Stimulated activated CD4-positive, alpha-beta T cell treated with anti-CD3 and anti-CD28 coated beads, Interleukin-4, amount 100 ng/mL, for 1 hour (primary cell): ENCODE results near the gene APBB2.

ENCODE experiments used
- DNase-seq: peaks from one replicate; pipeline ENCODE4 v3.0.0-alpha.2; 2020

Gene APBB2

DNA sequence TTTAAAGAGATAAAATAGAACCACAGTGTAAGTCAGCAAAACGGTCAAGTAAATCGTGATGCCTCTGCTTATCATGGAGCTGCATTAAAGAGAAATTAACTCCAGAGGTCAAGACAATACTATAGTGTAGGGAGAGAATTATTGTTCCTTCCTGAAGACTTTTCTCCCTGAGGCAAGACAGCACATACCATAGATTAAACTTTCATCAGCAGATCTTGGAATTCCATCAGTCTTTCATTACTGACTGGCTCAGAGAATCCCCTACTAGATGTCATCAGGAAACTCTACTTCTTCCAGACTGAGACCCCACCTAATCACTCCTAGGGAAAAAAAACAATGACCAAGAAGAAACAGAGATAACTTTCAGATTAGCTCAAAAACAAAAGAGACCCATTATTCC is 333.2 kb downstream of the APBB2 start:
- no peak for DNase-seq

DNA sequence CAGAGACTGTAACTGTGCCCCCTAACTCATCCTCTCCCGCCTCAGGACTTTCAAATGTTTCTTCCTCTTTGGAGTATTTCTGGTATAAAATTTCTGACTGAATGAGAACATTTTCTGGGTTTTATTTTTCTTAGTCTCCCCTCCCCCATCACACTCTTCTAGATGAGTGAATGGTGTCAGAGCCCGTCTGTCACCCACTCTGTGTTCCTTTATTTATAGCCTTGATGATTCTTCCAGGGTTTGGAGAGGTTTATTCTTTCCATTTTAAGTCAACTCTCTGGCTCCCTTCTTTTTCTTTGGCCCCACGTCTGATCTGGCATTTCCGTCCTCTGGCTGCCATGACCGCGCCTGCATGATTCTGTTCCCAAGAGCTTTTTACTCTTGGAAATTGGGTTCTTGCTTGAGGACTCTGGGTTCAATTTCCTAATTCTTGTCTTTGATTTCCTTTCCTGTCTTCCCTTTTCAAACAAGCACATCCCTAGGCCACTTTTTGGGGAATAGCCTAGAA is 335.7 kb downstream of the APBB2 start:
- DNase-seq = no peak

DNA sequence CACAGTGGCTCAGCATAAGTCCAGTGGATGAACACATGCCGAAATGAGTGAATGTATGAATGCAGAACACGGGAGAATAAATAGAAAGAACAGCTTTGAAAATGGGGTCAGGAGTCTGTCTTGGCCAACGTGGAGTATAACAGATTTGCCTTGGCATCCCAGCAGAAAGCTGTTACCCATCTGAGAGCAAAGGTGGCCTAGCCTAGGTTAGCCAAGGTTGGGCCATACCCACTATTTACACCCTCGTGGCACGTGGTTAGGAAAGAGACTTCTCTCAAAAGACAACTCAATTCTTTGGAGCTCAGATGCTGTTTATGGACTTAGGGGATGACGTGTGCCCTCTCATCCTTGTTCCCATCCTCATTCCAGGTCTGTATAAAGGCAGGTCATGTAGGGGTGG is 337.3 kb downstream of the APBB2 start:
- no peak for DNase-seq

DNA sequence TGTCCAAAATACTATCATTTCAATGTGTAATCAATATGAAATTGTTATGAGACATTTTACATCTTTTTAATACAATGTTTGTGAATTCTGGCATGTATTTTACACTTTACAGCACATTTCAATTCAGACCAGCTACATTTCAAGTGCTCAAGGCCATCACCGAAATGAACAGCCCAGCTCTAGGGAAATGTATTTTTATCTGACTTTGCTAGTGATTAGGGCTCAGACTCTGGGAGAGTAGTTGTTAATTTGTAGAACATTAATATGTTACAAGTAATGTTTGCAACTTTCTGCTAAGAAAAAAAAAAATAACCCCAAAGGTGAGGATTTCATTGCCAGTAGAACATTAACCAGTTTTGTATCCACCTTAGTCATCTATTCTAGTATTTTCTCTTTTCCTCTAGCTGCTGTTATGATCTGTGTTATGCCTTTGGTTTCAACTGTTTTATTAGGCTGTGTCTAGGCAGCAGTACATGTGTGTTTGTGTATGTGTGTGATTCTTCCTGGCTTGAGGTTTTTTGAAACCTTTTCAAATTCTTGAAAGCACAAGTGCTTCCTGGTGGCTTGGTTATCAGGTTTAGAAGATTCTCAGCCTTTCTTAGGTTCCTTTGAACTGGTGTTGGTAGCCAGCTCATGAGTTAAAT is 338.7 kb downstream of the APBB2 start:
- DNase-seq = no peak

DNA sequence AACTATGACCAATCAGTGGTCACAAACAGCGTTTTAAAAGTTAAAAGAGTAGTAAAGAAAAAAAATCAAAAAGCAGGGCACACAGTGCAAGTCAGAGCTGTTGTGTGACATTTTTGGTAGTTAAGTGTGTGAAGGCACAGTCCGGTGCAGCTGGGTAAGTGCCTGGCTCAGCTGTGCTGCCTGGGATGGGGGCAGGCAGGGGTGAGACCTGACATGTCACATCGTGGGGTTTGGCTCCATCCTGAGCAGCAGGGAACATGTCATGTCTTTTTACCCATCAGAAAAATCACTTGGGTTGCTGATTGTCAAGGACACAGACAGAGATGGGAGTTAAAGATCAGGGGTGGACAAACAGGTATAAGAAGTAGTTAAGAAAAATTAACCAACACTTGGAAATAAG is 339.4 kb downstream of the APBB2 start:
- no peak for DNase-seq

DNA sequence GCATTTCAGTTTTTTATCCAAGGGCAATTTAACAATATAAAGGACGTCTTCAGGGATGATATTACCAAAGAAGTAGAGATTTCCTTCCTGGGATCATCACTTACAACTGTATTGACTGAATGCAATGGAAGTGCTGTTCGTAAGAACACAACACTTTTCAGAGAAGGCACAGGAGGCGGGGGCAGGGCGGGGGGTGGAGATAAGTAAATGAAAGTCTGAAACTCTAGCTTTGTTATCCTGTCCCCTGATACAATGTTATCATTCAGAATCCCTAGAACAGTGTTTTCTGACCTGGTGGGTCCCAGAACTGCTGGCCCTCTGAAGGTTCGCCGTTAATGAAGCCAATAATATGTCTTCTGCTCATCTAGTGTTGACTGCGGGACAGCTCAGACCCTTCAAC is 340.0 kb downstream of the APBB2 start:
- no peak for DNase-seq

DNA sequence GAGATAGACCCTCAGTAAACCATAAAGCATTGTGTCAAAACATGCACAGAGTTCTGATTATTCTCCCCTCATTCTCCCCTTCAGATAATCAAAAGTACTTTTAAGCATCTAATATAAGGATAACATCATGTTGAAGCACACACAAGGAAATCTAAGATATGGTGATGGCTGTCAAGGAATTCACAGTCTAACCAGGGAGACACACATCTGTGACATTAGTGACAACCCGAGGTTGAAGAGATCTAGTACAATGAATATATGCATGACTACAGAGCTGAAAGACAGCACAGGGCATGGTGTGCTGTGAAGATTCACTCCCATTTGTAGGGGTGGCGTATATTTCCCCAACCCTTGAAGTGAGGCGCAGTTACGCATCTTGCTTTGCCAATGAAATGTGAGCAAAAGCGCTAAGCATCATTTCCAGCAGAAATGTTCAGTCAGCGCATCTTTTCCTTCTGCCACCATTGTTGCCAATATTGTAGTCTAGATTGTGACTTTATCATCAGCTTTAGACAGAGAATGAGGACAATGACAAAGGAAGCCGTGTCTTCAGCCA is 342.6 kb downstream of the APBB2 start:
- DNase-seq = no peak

DNA sequence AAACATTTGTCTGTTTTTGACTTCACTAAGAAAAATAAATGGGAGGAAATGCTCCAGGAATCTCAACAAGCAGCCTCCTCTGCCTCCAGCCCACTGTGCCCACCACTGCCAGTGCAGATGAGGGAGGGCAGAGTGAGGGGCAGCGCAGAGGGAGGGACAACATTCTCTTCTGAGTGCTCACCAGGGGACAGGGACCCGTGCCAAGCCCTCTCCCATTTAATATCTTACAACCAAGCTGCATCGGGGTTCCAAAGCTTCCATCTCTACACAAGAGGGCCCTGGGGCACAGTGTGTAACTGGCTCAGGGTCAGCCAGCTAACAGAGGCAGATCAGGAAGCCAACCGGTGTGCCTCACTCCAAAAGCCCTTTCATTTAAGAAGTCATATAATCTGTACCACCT is 344.2 kb downstream of the APBB2 start:
- no peak for DNase-seq

DNA sequence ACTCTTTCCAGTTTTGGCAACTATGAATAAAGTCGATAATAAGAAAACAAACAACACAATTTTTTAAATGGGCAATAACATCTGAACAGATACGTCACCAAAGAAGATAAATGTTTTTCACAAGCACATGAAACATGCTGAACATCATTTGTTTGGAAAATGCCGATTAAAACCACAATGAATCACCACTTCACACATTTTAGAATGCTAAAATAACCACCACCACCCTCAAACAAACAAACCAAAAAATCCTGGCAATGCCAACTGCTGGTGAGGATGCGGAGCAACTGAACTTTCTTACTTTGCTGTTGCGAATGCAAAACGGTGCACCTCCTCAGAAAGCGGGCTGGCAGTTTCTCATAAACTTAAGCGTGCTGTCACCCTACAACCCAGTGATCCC is 348.6 kb downstream of the APBB2 start:
- no peak for DNase-seq

DNA sequence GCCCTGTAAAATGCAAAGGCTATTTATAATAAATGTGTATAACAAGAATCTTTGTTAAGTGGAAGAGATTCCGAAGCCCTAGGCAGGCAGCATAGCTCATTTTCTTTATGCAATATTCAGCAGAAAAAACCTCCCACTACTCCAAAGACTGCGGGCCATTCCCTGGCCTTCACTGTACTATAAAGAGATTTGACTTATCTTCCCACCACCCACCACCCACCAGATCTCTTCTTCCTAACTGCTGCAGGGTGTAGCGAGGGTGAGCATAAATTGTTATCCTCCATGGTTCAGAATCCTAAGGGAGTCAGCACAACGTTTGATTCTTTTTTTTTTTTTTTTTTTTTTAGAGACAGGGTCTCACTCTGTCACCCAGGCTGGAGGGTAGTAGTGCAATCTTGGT is 349.8 kb downstream of the APBB2 start:
- no peak for DNase-seq

DNA sequence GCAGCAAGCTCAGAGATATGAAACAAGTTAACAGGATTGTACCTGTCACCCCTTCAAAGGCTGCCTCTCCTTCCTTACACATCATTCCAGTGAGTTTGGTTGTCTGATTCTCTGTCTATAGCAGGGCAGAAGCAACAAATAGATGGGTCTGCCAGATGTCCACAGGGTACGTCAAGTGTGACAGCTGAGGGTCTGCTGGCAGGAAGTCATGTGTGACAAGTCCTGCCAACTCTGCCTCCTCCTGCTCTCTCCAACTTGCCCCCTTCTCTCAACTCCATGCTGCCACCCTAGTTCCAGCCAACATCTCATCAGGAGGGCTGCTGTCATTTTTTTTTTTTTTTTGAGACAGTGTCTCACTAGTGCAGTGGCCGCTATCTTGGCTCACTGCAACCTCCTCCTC is 355.4 kb downstream of the APBB2 start:
- no peak for DNase-seq

DNA sequence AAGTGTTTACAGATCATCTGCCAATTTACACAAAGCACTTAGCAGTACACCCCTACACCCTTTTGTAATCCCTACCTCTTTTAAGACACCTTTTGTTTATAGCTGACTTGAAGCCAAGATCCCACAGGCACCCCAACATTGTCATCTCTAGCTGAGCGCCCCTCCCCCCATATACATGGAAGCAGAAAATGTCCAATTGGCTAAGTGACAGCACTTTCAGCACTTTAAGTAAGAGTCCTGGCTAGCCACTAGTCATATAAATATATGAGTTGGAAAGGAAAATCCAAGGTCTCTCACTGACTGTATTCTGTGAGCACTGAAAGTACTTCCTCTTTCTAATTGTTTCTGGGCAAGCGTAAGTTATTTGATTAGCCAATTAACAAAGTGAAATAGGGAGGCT is 356.4 kb downstream of the APBB2 start:
- DNase-seq = no peak

DNA sequence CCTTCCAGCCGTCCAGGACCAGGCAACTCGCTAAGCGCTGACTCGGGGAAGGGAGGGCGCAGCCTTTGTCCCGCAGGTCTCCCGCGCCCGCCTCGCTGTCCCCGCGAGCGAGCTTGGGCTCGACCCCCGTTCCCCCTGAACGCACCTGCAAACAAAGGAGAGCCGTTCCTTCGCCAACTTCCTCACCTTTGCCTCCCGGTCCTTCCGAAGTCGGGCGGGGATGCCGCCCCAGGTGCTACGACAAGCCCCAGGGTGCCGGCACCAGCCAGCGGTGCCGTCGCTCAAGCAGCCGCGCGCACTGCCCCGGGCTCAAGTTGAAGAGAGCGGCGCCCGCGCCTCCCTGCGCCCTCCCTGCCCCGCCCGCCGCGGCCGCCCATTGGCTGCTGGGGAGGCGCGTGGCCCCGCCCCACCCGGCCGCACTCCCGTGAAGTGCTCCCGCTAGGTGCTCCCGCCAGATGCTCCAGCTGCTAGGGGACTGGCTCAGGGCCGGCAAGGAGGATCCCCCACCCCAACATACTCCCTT is 357.4 kb downstream of the APBB2 start:
- DNase-seq = peak; percentile 69

DNA sequence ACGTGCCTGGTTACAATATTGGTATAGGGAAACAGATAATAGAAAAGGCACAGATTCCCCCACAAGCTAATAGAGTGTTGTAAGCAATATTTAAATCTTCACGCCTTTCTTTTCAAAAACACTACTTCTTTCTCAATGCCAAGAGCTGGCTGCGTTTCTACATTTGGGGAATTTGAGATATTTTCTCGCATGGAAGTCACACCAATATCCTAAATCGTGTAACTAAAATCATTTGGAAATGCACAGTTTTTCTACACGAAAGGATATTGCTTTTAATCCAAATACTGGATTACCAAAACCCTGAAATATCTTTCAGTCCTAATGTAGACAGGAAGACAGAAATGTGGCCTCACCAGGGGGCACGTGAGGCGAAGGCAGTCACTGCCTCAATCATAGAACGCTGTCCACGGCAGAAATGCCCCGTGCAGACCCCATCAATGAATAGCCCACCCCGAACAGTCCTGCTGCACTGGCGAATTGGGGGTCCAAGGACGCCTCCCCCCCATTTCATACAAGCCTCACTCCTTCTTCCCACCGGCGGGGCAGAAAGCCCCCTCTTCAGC is 358.0 kb downstream of the APBB2 start:
- no peak for DNase-seq

DNA sequence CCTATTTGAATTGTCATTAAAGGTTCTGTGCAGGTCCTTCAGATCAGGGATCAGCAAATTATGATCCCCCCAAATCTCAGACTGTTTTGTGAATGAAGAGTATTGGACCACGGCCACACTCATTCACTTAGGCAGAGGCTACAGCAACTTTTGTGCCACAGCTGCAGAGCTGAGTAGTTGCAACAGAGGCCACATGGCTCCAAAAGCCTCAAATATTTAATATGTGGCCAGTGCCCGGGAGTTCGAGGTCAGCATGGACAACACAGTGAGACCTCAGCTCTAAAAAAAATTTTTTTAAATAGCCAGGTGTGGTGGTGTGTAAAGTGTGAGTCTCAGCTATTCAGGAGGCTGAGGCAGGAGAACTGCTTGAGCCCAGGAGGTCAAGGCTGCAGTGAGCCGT is 363.8 kb downstream of the APBB2 start:
- DNase-seq = no peak

DNA sequence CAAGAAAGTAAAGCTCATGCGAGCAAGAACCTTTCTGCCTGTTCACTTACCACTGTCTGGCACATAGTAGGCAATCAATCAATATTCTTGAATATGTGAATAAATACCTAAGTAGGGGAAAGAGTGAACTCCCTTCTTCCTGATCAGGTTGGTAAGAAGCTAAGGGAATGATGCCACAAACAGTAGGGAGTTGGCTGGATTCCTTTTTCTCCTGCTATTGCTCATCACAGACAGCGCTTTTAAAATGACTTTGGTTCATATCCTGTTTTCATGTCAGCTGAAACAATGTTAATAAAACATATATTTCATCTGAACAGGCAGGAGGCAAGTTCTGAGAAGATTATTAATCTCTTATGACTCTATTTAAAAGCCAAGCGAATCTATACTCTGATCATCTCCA is 365.4 kb downstream of the APBB2 start:
- DNase-seq = no peak

DNA sequence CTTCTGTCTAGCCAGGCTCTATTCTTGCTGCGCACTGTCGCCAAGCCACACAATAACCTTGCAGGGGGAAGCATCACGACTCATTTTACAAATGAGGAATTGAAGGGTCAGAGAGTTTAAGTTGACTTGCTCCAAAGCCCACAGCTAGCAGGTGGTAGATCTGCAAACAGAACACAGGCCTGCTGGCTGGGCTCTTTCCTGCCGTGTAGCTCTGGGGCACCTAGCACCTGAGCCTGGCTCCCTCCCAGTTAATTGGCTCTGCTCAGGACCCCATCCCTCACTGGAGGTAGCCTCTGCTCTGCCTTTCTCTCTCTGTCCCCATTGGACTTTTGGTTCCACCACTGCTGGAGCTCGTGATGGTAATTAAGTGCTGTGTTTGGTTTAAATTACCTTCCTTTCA is 366.1 kb downstream of the APBB2 start:
- no peak for DNase-seq

DNA sequence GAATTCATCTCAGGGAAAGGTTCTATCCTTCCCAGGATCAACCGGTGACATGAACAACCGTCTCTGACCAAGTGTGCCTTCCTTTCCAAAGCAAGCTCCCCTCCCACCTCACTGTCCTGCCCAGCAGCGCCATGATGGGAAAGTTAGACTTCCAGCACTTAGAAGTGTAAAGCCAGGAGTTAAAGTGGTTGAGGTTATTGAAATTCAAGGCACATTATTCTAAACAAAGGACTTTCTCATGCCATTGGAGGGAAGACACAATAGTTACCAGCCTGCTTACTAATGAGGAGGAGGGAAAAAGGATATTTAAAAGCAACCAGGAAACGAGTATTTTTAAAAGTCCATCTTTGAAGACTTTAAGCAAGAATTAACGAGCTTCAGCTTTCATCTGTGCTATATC is 367.8 kb downstream of the APBB2 start:
- no peak for DNase-seq

DNA sequence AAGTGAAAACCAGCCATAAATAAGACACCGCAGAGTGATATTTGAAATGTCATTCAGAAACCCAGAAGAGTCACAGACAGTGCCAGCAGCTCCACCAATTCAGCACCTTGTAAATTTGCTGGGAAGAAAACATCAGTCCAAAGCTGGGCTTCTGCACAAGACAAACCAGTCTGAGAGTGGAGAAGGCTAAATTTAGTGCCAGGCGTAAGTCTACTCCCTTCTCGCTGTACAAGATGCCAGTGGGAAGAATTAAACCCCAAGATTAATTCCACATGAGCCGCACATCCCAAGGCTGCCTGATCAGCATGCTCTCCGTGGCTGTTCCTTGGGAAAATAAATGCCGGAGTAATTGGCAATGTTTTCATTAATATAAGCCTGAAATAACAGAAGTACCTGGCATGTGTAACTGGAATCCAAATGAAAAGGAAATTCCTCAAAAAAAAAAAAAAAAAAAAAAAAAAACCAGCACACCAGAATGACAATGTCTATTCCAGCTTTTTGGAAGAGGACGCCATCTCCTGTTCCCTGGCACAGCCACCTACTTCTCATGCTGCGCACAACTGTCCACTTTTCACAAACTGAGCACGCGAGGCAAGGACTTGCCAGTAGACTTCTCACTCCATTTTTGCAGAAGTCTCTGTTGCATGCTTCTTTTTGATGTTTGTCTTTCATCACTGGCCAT is 369.0 kb downstream of the APBB2 start:
- no peak for DNase-seq

DNA sequence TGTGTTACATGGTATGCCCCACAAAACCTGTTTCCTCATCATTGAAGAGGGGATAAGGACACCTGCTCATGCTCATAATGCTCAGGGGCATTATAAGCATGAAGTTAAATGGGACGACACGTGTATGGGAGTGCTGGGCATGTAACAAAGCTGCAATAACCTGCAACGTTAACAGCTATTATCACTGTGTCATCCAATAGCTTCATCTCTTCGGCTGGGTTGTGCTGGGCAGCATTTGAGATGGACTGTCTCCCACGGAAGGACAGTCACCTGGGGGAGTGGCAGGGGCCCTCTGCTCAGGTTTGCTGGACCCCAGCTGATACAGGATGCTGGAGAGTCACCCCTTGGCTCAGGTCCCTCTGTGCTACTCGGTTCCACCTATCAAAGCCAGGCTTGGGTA is 370.1 kb downstream of the APBB2 start:
- DNase-seq = no peak

DNA sequence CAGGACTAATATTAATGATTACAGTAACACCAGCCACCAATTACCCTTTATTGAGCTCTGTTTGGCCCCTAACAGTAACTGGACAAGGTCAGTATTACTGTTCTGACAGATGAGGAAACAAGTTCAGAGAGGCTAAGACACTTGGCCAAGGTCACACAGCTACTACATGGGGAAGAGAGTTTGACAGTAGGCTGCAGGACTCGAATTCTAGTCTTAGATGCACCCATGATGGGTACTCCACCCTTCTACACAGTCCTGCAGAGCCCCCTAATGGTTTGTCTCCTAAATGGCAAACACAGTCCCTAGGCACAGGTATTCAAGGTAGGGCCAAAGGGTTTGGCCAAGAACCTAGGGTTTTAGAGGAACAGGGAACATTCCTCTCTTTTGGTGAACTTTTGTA is 370.6 kb downstream of the APBB2 start:
- DNase-seq = no peak

DNA sequence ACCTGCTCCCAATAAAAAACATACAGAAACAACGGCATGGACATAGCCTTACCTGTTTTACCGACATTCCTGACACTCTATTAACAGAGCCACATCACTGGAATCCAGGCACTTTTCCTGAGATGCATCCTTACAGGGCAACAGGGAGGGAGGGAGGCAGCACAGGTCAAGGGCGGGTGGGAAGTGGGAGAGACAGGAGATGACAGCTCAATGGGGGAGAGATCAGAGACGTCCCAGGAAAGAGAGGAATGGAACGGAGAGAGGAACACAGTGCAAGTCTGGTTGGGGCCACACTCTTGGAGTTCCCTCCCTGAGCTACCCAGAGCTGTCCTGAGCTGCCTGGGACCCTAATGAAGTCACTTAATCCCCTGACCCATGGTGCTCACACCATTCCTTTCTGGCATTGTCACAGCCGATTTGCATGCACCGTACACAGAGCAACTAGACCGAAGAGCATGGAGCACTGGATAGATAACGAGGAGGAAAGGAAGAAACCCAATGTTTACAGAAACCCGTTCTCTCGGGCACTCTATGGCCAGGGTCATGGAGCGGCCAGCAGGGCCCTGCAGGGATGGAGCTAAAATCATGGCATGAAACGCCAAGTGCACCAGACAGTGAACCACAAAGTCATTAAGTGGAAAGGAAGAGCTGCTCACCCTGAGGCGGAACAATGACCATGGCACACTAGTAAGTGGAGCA is 371.5 kb downstream of the APBB2 start:
- DNase-seq = no peak

DNA sequence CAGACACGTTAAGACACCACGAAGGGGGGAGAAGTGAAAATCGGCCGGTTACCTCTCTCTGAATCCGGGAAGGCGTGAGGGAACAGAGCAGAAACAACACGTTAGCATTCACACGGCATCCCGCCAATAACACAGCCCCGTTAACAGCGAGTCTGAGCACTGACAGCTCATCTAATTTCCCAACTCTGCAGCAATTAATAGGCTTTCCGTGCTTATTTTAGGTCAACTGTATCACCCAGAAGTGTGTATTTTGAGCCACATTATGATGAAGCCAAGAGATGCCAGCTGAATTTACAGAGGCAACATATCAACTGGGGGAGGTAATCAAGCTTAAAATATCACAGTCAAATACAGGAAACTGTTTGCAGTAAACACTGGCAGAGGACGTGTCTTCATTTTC is 372.0 kb downstream of the APBB2 start:
- no peak for DNase-seq
